ENCODE data around the gene RNGTT.

GRCh38 chr6:88663801-88664200, 299.6 kb downstream of the RNGTT start:
- TF ChIP-seq CTCF (conservative IDR thresholded peaks at IDR 0.05; ENCODE audit: low read length), result no peak
- no peak for TF ChIP-seq EZH2phosphoT487 (IDR thresholded peaks at IDR 0.05; ENCODE audit: borderline replicate concordance)

Data from Loucy (cell line).